ENCODE measurements around the gene ZNRF2.
"Not testable (repeated sequence)": the region's sequence is repeated elsewhere in the genome, so short reads cannot be mapped to it uniquely, and the experiment has no call there.

Gene ZNRF2

GRCh38 chr7:30380824-30381223, 96.4 kb downstream of the ZNRF2 start:
- H3K9me3 ChIP-seq (ENCODE audit: control insufficient read depth, low read length); H3K36me3 ChIP-seq (ENCODE audit: control insufficient read depth, insufficient read depth, low read length); H3K4me3 ChIP-seq (ENCODE audit: low read length); H3K27me3 ChIP-seq (ENCODE audit: control insufficient read depth, insufficient read depth, low read length); H3K9ac ChIP-seq (ENCODE audit: low read length); H3K4me1 ChIP-seq (ENCODE audit: control insufficient read depth, insufficient read depth, low read length): not testable (repeated sequence)

GRCh38 chr7:30382607-30383006, 98.2 kb downstream of the ZNRF2 start:
- no peak overlapping the region for H3K4me3 ChIP-seq (ENCODE audit: low read length)
- no peak overlapping the region for H3K9ac ChIP-seq (ENCODE audit: low read length)
- no peaks in the 10 kb centered on the region for H3K27me3 ChIP-seq (ENCODE audit: control insufficient read depth, insufficient read depth, low read length)
- no peaks in the 10 kb centered on the region for H3K9me3 ChIP-seq (ENCODE audit: control insufficient read depth, low read length)
- peaks cover 4% of the 10 kb centered on the region for H3K4me1 ChIP-seq (ENCODE audit: control insufficient read depth, insufficient read depth, low read length)
- H3K36me3 ChIP-seq (ENCODE audit: control insufficient read depth, insufficient read depth, low read length), result no peaks in the 10 kb centered on the region

- no peaks in the 10 kb centered on the region for H3K9me3 ChIP-seq (ENCODE audit: control insufficient read depth, low read length)
- H3K9ac ChIP-seq (ENCODE audit: low read length), result no peak overlapping the region
- H3K27me3 ChIP-seq (ENCODE audit: control insufficient read depth, insufficient read depth, low read length), result no peaks in the 10 kb centered on the region
- H3K36me3 ChIP-seq (ENCODE audit: control insufficient read depth, insufficient read depth, low read length), result no peaks in the 10 kb centered on the region
- H3K4me3 ChIP-seq (ENCODE audit: low read length), result no peak overlapping the region
- no peaks in the 10 kb centered on the region for H3K4me1 ChIP-seq (ENCODE audit: control insufficient read depth, insufficient read depth, low read length)
These were observed 105.4 kb downstream of the ZNRF2 start for GRCh38 chr7:30389791-30390190.

- no peaks in the 10 kb centered on the region for H3K36me3 ChIP-seq (ENCODE audit: control insufficient read depth, insufficient read depth, low read length)
- no peak overlapping the region for H3K9ac ChIP-seq (ENCODE audit: low read length)
- no peaks in the 10 kb centered on the region for H3K27me3 ChIP-seq (ENCODE audit: control insufficient read depth, insufficient read depth, low read length)
- no peak overlapping the region for H3K4me3 ChIP-seq (ENCODE audit: low read length)
- H3K4me1 ChIP-seq (ENCODE audit: control insufficient read depth, insufficient read depth, low read length), result no peaks in the 10 kb centered on the region
- no peaks in the 10 kb centered on the region for H3K9me3 ChIP-seq (ENCODE audit: control insufficient read depth, low read length)
These were observed 106.6 kb downstream of the ZNRF2 start for GRCh38 chr7:30390736-30391636.

GRCh38 chr7:30391806-30392205, 107.4 kb downstream of the ZNRF2 start:
- no peaks in the 10 kb centered on the region for H3K27me3 ChIP-seq (ENCODE audit: control insufficient read depth, insufficient read depth, low read length)
- no peak overlapping the region for H3K4me3 ChIP-seq (ENCODE audit: low read length)
- no peaks in the 10 kb centered on the region for H3K9me3 ChIP-seq (ENCODE audit: control insufficient read depth, low read length)
- H3K9ac ChIP-seq (ENCODE audit: low read length), result no peak overlapping the region
- no peaks in the 10 kb centered on the region for H3K4me1 ChIP-seq (ENCODE audit: control insufficient read depth, insufficient read depth, low read length)
- H3K36me3 ChIP-seq (ENCODE audit: control insufficient read depth, insufficient read depth, low read length), result no peaks in the 10 kb centered on the region

GRCh38 chr7:30395676-30396075, 111.3 kb downstream of the ZNRF2 start:
- Histone ChIP-seq H3K36me3 (ENCODE audit: control insufficient read depth, insufficient read depth, low read length) (no peaks in the 10 kb centered on the region), H3K4me1 (ENCODE audit: control insufficient read depth, insufficient read depth, low read length) (no peaks in the 10 kb centered on the region), H3K4me3 (ENCODE audit: low read length) (no peak overlapping the region), H3K9ac (ENCODE audit: low read length) (no peak overlapping the region), H3K9me3 (ENCODE audit: control insufficient read depth, low read length) (no peaks in the 10 kb centered on the region), H3K27me3 (ENCODE audit: control insufficient read depth, insufficient read depth, low read length) (no peaks in the 10 kb centered on the region)

GRCh38 chr7:30396389-30396788, 112.0 kb downstream of the ZNRF2 start:
- H3K36me3 ChIP-seq (ENCODE audit: control insufficient read depth, insufficient read depth, low read length), result no peaks in the 10 kb centered on the region
- no peak overlapping the region for H3K9ac ChIP-seq (ENCODE audit: low read length)
- H3K9me3 ChIP-seq (ENCODE audit: control insufficient read depth, low read length), result no peaks in the 10 kb centered on the region
- H3K4me3 ChIP-seq (ENCODE audit: low read length), result no peak overlapping the region
- H3K4me1 ChIP-seq (ENCODE audit: control insufficient read depth, insufficient read depth, low read length), result no peaks in the 10 kb centered on the region
- H3K27me3 ChIP-seq (ENCODE audit: control insufficient read depth, insufficient read depth, low read length), result no peaks in the 10 kb centered on the region

- no peaks in the 10 kb centered on the region for H3K9me3 ChIP-seq (ENCODE audit: control insufficient read depth, low read length)
- H3K36me3 ChIP-seq (ENCODE audit: control insufficient read depth, insufficient read depth, low read length), result peaks cover 3% of the 10 kb centered on the region
- H3K27me3 ChIP-seq (ENCODE audit: control insufficient read depth, insufficient read depth, low read length), result no peaks in the 10 kb centered on the region
- no peak overlapping the region for H3K4me3 ChIP-seq (ENCODE audit: low read length)
- H3K9ac ChIP-seq (ENCODE audit: low read length), result no peak overlapping the region
- no peaks in the 10 kb centered on the region for H3K4me1 ChIP-seq (ENCODE audit: control insufficient read depth, insufficient read depth, low read length)
These were observed 119.1 kb downstream of the ZNRF2 start for GRCh38 chr7:30403477-30403876.

GRCh38 chr7:30405179-30405578, 120.8 kb downstream of the ZNRF2 start:
- Histone ChIP-seq H3K36me3 (ENCODE audit: control insufficient read depth, insufficient read depth, low read length) (peaks cover 3% of the 10 kb centered on the region), H3K9me3 (ENCODE audit: control insufficient read depth, low read length) (no peaks in the 10 kb centered on the region), H3K4me3 (ENCODE audit: low read length) (no peak overlapping the region), H3K4me1 (ENCODE audit: control insufficient read depth, insufficient read depth, low read length) (no peaks in the 10 kb centered on the region), H3K9ac (ENCODE audit: low read length) (no peak overlapping the region), H3K27me3 (ENCODE audit: control insufficient read depth, insufficient read depth, low read length) (no peaks in the 10 kb centered on the region)

GRCh38 chr7:30406664-30407425, 122.4 kb downstream of the ZNRF2 start:
- no peaks in the 10 kb centered on the region for H3K27me3 ChIP-seq (ENCODE audit: control insufficient read depth, insufficient read depth, low read length)
- H3K4me1 ChIP-seq (ENCODE audit: control insufficient read depth, insufficient read depth, low read length), result no peaks in the 10 kb centered on the region
- H3K9ac ChIP-seq (ENCODE audit: low read length), result no peak overlapping the region
- H3K36me3 ChIP-seq (ENCODE audit: control insufficient read depth, insufficient read depth, low read length), result peaks cover 3% of the 10 kb centered on the region
- H3K4me3 ChIP-seq (ENCODE audit: low read length), result no peak overlapping the region
- no peaks in the 10 kb centered on the region for H3K9me3 ChIP-seq (ENCODE audit: control insufficient read depth, low read length)

GRCh38 chr7:30411173-30411572, 126.8 kb downstream of the ZNRF2 start:
- Histone ChIP-seq H3K27me3 (ENCODE audit: control insufficient read depth, insufficient read depth, low read length) (no peaks in the 10 kb centered on the region), H3K36me3 (ENCODE audit: control insufficient read depth, insufficient read depth, low read length) (no peaks in the 10 kb centered on the region), H3K4me1 (ENCODE audit: control insufficient read depth, insufficient read depth, low read length) (peaks cover 5% of the 10 kb centered on the region), H3K4me3 (ENCODE audit: low read length) (no peak overlapping the region), H3K9me3 (ENCODE audit: control insufficient read depth, low read length) (no peaks in the 10 kb centered on the region), H3K9ac (ENCODE audit: low read length) (no peak overlapping the region)

GRCh38 chr7:30411897-30412296, 127.5 kb downstream of the ZNRF2 start:
- H3K9me3 ChIP-seq (ENCODE audit: control insufficient read depth, low read length), result no peaks in the 10 kb centered on the region
- no peaks in the 10 kb centered on the region for H3K36me3 ChIP-seq (ENCODE audit: control insufficient read depth, insufficient read depth, low read length)
- peaks cover 5% of the 10 kb centered on the region for H3K4me1 ChIP-seq (ENCODE audit: control insufficient read depth, insufficient read depth, low read length)
- H3K27me3 ChIP-seq (ENCODE audit: control insufficient read depth, insufficient read depth, low read length), result no peaks in the 10 kb centered on the region
- no peak overlapping the region for H3K9ac ChIP-seq (ENCODE audit: low read length)
- H3K4me3 ChIP-seq (ENCODE audit: low read length), result no peak overlapping the region

Measured in mucosa of stomach (tissue), 1 donor.